B cell (primary cell): ENCODE data around the gene PDIA4. TPM values are rescaled to one million over a fixed set of nuclear protein-coding genes. Genes with fewer than 3 reads are reported as not detected.

Experiments used
- ATAC-seq: fragments of 200-7000 bp; cut with Tn5 transposase; one replicate; pipeline ENCODE4 v1.10.0; 2021; ENCODE audit warnings: low read depth, mild to moderate bottlenecking, moderate number of reproducible peaks, moderate library complexity
- CTCF ChIA-PET: fragments of 350-600 bp; sonication (Branson Sonifier 250); formaldehyde crosslinking; loops from one replicate; lab custom pipeline; 2021; ENCODE audit warnings: antibody characterized with exemption, inconsistent platforms; lab: Charles Lee
- POLR2A ChIA-PET: fragments of 350-600 bp; sonication (Branson Sonifier 250); formaldehyde crosslinking; loops from one replicate; lab custom pipeline; 2021; ENCODE audit warnings: antibody characterized with exemption; lab: Charles Lee
- DNase-seq: peaks from one replicate; pipeline ENCODE4 v3.0.0; 2013
- H2AFZ ChIP-seq: 2 replicates; pipeline ENCODE4 v1.6.1; 2012; ENCODE audit warnings: mild to moderate bottlenecking, low read depth, low read length; ENCODE audit not compliant: insufficient read depth, poor library complexity, severe bottlenecking
- H3K27ac ChIP-seq, 2 donors: 1 replicate in 1 of 2; 2 replicates in 1 of 2; pipeline ENCODE4 v1.5.1; 2012 to 2013; ENCODE audit warnings: low read length in 2 of 2, mild to moderate bottlenecking in 2 of 2, moderate library complexity in 1 of 2
- H3K27me3 ChIP-seq, 4 experiments: fragments of 200-600 bp in 1 of 4; sonication (generic) in 1 of 4; replicated peaks in 1 of 4; 1 replicate in 2 of 4; 2 replicates in 2 of 4; pipeline versions ENCODE4 v1.6.1 to v1.7.0; 2013 to 2016; ENCODE audit warnings: low read length in 3 of 4, mild to moderate bottlenecking in 2 of 4, mixed read lengths in 1 of 4, moderate library complexity in 1 of 4; ENCODE audit not compliant: insufficient read depth in 4 of 4, control insufficient read depth in 3 of 4; ENCODE audit errors: control extremely low read depth in 1 of 4
- H3K36me3 ChIP-seq, 2 experiments: replicated peaks in 1 of 2; 1 replicate in 1 of 2; 2 replicates in 1 of 2; pipeline versions ENCODE4 v1.6.1 to v1.7.1; 2013; ENCODE audit warnings: low read length in 1 of 2; ENCODE audit not compliant: insufficient read depth in 2 of 2, control insufficient read depth in 1 of 2; ENCODE audit errors: control extremely low read depth in 1 of 2, extremely low read depth in 1 of 2
- H3K4me1 ChIP-seq, 2 donors: fragments of 200-600 bp in 1 of 2; sonication (generic) in 1 of 2; 1 replicate in 1 of 2; 2 replicates in 1 of 2; pipeline versions ENCODE4 v1.5.1 to v1.6.1; 2013 to 2017; ENCODE audit warnings: low read length in 2 of 2; ENCODE audit not compliant: control insufficient read depth in 2 of 2, insufficient read depth in 2 of 2
- H3K4me2 ChIP-seq: replicated peaks from 2 replicates; pipeline ENCODE3; 2012; ENCODE audit warnings: mild to moderate bottlenecking, low read depth, low read length; ENCODE audit not compliant: poor library complexity, severe bottlenecking
- H3K4me3 ChIP-seq, 5 experiments: fragments of 200-600 bp in 1 of 5; sonication (generic) in 1 of 5; 1 replicate in 3 of 5; 2 replicates in 2 of 5; pipeline versions ENCODE4 v1.5.1 to v1.7.0; 2011 to 2016; ENCODE audit warnings: low read length in 4 of 5, mild to moderate bottlenecking in 4 of 5, low read depth in 2 of 5, control low read depth in 1 of 5, moderate library complexity in 1 of 5; ENCODE audit not compliant: insufficient read depth in 1 of 5; ENCODE audit errors: control extremely low read depth in 1 of 5, extremely low read depth in 1 of 5
- H3K79me2 ChIP-seq: fragments of 200-600 bp; sonication (generic); one replicate; pipeline ENCODE4 v1.6.0; 2016; ENCODE audit warnings: low read length; ENCODE audit not compliant: control insufficient read depth, insufficient read depth
- H3K9ac ChIP-seq: fragments of 200-600 bp; sonication (generic); 2 replicates; pipeline ENCODE4 v1.6.1; 2017; ENCODE audit warnings: mild to moderate bottlenecking, low read length, moderate library complexity
- H3K9me3 ChIP-seq, 3 donors: one replicate each; pipeline versions ENCODE4 v1.6.1 to v1.7.1; 2013; ENCODE audit warnings: low read length in 2 of 3; ENCODE audit not compliant: control insufficient read depth in 2 of 3, insufficient read depth in 1 of 3; ENCODE audit errors: control extremely low read depth in 1 of 3
- H4K20me1 ChIP-seq: 2 replicates; pipeline ENCODE4 v1.6.0; 2012; ENCODE audit warnings: mild to moderate bottlenecking, low read length; ENCODE audit not compliant: insufficient read depth, control insufficient read depth, poor library complexity, severe bottlenecking
- H3K27ac Mint-ChIP-seq: one replicate; pipeline ENCODE4 v1.8.0; 2021; ENCODE audit warnings: mixed read lengths
- H3K27me3 Mint-ChIP-seq: one replicate; pipeline ENCODE4 v1.8.0; 2021; ENCODE audit warnings: mixed read lengths
- H3K4me1 Mint-ChIP-seq: one replicate; pipeline ENCODE4 v1.8.0; 2021; ENCODE audit warnings: mixed read lengths
- H3K4me3 Mint-ChIP-seq: one replicate; pipeline ENCODE4 v1.8.0; 2021; ENCODE audit warnings: mixed read lengths
- H3K9me3 Mint-ChIP-seq: one replicate; pipeline ENCODE4 v1.8.0; 2022; ENCODE audit warnings: mixed read lengths; ENCODE audit not compliant: insufficient read depth
- EZH2 ChIP-seq: IDR thresholded peaks from 2 replicates; pipeline ENCODE4 v1.6.1; 2012; ENCODE audit warnings: borderline replicate concordance, low read depth, mild to moderate bottlenecking, moderate library complexity, low read length; ENCODE audit not compliant: insufficient read depth, poor library complexity, severe bottlenecking
- WGBS: methylation state at CpG from one replicate; pipeline ENCODE4 v1.1.5; 2013; ENCODE audit warnings: missing lambda C conversion rate; ENCODE audit not compliant: insufficient coverage; 5-methylcytosine and 5-hydroxymethylcytosine counted together
- intact Hi-C: fragments of 100-400 bp; cut with micrococcal nuclease; formaldehyde crosslinking; loops from one replicate; pipeline ENCODE4 v1.10.0; 2022
- polyA plus RNA-seq: library from polyadenylated mRNA; depleted of rRNA; stranded (reverse); fragments of >200 nt; gene quantifications from 2 replicates; pipeline ENCODE4 v1.2.3, GENCODE V29; 2012
- total RNA-seq, 2 donors: library from RNA; stranded (reverse); fragments of 120-200 nt in 1 of 2; gene quantifications; 1 replicate in 1 of 2; 2 replicates in 1 of 2; pipeline versions ENCODE4 v1.2.3 to v1.2.4, GENCODE V29; 2013 to 2022
- TF ChIP-seq, protein P1 (sequence below): fragments of 200-600 bp; IDR thresholded peaks from one replicate; pipeline ENCODE4 v1.8.0; 2022; ENCODE audit warnings: antibody characterized with exemption, mild to moderate bottlenecking

PDIA4 gene
- total and polyA plus RNA-seq, 2 donors (not counting 1 experiment from before 2014, with no cell fraction given) = 31.6 to 34.7 TPM

DNA sequence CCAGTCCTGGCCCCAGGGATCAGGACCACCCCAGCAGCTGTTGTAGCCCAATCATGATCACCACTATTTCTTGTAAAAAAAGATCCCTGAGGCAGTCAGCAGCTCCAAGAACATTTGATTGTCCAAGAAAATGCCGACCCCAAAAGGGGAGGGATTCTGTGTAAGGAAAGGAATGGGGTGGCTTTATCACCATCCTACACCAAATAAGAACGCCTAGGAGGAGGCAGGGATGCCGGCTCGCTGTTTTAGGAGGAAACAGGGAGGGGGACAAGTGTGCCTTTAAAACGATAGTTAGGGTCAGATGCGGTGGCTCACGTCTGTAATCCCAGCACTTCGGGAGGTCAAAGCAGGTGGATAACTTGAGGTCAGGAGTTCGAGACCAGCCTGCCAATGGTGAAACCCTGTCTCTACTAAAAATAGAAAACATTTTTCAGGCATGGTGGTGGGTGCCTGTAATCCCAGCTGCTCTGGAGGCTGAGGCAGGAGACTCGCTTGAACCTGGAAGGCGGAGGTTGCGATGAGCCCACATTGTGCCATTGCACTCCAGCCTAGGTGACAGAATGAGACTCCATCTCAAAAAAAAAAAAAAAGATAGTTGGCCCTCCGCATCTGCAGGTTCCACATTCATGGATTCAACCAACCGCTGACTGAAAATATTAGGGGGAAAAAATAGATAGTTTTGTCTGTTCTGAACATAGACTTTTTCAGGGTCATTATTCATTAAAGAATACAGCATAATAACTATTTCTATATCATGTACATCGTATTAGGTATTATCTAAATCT lies 63.6 kb downstream of the PDIA4 start:
- no peak for TF ChIP-seq EZH2
- TF ChIP-seq, protein P1, sequence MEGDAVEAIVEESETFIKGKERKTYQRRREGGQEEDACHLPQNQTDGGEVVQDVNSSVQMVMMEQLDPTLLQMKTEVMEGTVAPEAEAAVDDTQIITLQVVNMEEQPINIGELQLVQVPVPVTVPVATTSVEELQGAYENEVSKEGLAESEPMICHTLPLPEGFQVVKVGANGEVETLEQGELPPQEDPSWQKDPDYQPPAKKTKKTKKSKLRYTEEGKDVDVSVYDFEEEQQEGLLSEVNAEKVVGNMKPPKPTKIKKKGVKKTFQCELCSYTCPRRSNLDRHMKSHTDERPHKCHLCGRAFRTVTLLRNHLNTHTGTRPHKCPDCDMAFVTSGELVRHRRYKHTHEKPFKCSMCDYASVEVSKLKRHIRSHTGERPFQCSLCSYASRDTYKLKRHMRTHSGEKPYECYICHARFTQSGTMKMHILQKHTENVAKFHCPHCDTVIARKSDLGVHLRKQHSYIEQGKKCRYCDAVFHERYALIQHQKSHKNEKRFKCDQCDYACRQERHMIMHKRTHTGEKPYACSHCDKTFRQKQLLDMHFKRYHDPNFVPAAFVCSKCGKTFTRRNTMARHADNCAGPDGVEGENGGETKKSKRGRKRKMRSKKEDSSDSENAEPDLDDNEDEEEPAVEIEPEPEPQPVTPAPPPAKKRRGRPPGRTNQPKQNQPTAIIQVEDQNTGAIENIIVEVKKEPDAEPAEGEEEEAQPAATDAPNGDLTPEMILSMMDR = no peak
- Histone ChIP-seq H3K4me3 (peak overlapping the region in 1 of 5 experiments; percentile 9), H4K20me1 (no peaks in the 10 kb centered on the region), H3K4me1 (peaks cover 9 to 27% of the 10 kb centered on the region in 2 donors), H3K27me3 (no peaks in the 10 kb centered on the region), H3K27ac (peak overlapping the region in 1 of 2 donors; percentile 3), H3K4me2 (peak overlapping the region; percentile 66), H3K9ac (peak overlapping the region; percentile 74), H3K79me2 (no peaks in the 10 kb centered on the region), H3K36me3 (no peaks in the 10 kb centered on the region), H2AFZ (peak overlapping the region; percentile 44), H3K9me3 (peaks cover 0 to 10% (median 0%) of the 10 kb centered on the region in 3 donors)
- Mint-ChIP-seq H3K27me3 (no peaks in the 10 kb centered on the region), H3K27ac (peak overlapping the region; percentile 55), H3K4me3 (peak overlapping the region; percentile 98), H3K4me1 (peaks cover 28% of the 10 kb centered on the region), H3K9me3 (no peaks in the 10 kb centered on the region)
- ATAC-seq (no peak), DNase-seq (peak; percentile 52)
- ChIA-PET POLR2A (no interaction called here), CTCF (interaction anchor here (0.7 to 3.9 kb wide), 12 partner anchors 8 to 700 kb away, joined by 3 to 31 read pairs (median 5); partner anchors contain the start of gene CUL1)
- 41% methylated on average over 6 of the region's 15 CpGs for WGBS
- intact Hi-C loops = no loop called here
